ENCODE data around the gene STC2. TPM values are rescaled to one million over a fixed set of nuclear protein-coding genes. Genes with fewer than 3 reads are reported as not detected.

STC2 gene
- total and polyA plus RNA-seq, 2 of the 8 experiments (the other 6 are each of a cell fraction or from before 2014, with no cell fraction given) = 26.4 to 53.1 TPM

DNA sequence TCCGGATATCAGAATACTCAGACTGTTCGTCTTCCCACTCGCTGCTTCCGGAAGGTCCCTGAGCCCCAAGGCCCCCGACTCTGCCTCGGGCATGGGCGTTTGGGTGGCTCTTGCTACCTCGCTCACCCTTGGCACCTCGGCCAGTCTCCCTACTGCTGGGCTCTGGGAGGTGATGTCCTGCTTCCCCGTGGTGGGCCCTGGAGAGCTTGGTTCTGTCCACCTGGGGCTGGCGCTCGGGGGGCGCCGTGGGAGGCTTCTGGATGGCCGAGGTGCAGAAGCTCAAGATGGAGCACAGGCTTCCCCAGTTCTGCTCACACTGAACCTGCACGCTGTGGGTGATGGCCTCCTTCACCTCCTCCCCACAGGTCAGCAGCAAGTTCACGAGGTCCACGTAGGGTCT is 10.4 kb downstream of the STC2 start (continued):
- TF ChIP-seq HDAC2 (IDR thresholded peaks at IDR 0.05; ENCODE audit: borderline replicate concordance in 1 of 2, low read depth in 2 of 2, low read length in 2 of 2) (no peak), YY1 (IDR thresholded peaks at IDR 0.05; ENCODE audit: low read depth, low read length) (no peak), CTBP2 (IDR thresholded peaks at IDR 0.05; ENCODE audit: borderline replicate concordance, insufficient read depth, insufficient read length, low read length) (no peak), RBBP5 (IDR thresholded peaks at IDR 0.05; ENCODE audit: borderline replicate concordance, low read depth, low read length) (no peak), MAFK (IDR thresholded peaks at IDR 0.05; ENCODE audit: low read depth, low read length) (no peak), SRF (IDR thresholded peaks at IDR 0.05; ENCODE audit: low read depth, low read length) (no peak), CBX5 (IDR thresholded peaks at IDR 0.05; ENCODE audit: low read depth, low read length) (no peak), POLR2AphosphoS5 (IDR thresholded peaks at IDR 0.05; ENCODE audit: low read depth, low read length) (no peak), KDM5A (IDR thresholded peaks at IDR 0.05; ENCODE audit: low read length) (no peak)
